NCI-H446 (cell line): ENCODE results near the gene FEM1A.
"Not testable (repeated sequence)": the region's sequence is repeated elsewhere in the genome, so short reads cannot be mapped to it uniquely, and the experiment has no call there.

Source experiments
- DNase-seq, 2 experiments: peaks; one replicate each; lab custom pipeline; 2025; lab: John Stamatoyannopoulos, UW

Gene FEM1A

GRCh38 chr19:4774136-4774535 lies 17.4 kb upstream of the FEM1A start:
- no peak for DNase-seq

- no peak for DNase-seq
These were observed 15.8 kb upstream of the FEM1A start for GRCh38 chr19:4775627-4776152.

GRCh38 chr19:4776436-4777211 lies 14.9 kb upstream of the FEM1A start:
- no peak for DNase-seq

- not testable (repeated sequence) for DNase-seq
These were observed 13.4 kb upstream of the FEM1A start for GRCh38 chr19:4778124-4778523.

- no peak for DNase-seq
These were observed 10.7 kb upstream of the FEM1A start for GRCh38 chr19:4780860-4781259.

- no peak for DNase-seq
These were observed 9.7 kb upstream of the FEM1A start for GRCh38 chr19:4781801-4782200.

GRCh38 chr19:4786412-4787016 lies 5.0 kb upstream of the FEM1A start:
- DNase-seq = not testable (repeated sequence)

GRCh38 chr19:4792019-4792865 lies 708 bp downstream of the FEM1A start:
- DNase-seq = not testable (repeated sequence)

GRCh38 chr19:4792866-4793195 lies 1.3 kb downstream of the FEM1A start:
- DNase-seq = not testable (repeated sequence)

GRCh38 chr19:4793278-4793677 lies 1.7 kb downstream of the FEM1A start:
- DNase-seq = not testable (repeated sequence)

GRCh38 chr19:4794971-4795370 lies 3.4 kb downstream of the FEM1A start:
- no peak for DNase-seq

- no peak for DNase-seq
These were observed 3.9 kb downstream of the FEM1A start for GRCh38 chr19:4795400-4795799.

GRCh38 chr19:4800591-4801081 lies 9.1 kb downstream of the FEM1A start:
- no peak for DNase-seq

- DNase-seq = no peak
These were observed 9.6 kb downstream of the FEM1A start for GRCh38 chr19:4801085-4801619.

- DNase-seq = no peak
These were observed 11.2 kb downstream of the FEM1A start for GRCh38 chr19:4802711-4803110.

- DNase-seq = peak; percentile 70 to 80
These were observed 12.5 kb downstream of the FEM1A start for GRCh38 chr19:4803736-4804695.

- DNase-seq = not testable (repeated sequence)
These were observed 13.6 kb downstream of the FEM1A start for GRCh38 chr19:4805140-4805539.

- DNase-seq = no peak
These were observed 14.8 kb downstream of the FEM1A start for GRCh38 chr19:4806384-4806783.

GRCh38 chr19:4807188-4807587 lies 15.7 kb downstream of the FEM1A start:
- DNase-seq = no peak

- DNase-seq = peak; percentile 47 to 81
These were observed 20.0 kb downstream of the FEM1A start for GRCh38 chr19:4811328-4812131.
